ENCODE data around the gene THOC6.

DNA sequence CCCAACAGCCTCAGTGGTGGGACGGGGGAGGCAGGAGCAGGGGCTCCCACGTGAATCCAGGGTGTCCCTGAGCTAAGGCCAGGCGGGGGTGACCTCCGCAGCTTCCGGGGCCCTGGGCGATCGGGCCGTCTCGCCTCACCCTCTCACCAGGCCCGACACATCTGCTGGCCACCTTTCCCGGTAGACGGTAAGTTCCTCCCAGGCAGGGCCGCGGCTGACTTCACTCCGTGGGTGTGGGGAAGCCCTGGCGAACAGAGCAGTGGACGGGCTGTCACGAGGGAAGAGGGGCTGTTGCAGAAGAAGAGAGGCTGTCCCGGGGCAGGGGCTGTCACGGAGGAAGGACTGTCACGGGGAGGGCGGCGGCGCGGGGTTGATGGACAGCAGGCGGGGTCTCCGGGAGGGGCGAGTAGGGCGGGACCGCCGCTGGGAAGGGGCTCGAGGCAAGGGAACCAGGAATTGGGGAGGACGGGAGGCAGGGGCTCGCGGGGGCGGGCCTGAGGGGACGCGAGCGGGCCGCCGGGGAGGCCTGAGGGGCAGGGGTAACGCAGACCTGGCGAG is 44.1 kb upstream of the THOC6 start:
- TF ChIP-seq, protein P1, sequence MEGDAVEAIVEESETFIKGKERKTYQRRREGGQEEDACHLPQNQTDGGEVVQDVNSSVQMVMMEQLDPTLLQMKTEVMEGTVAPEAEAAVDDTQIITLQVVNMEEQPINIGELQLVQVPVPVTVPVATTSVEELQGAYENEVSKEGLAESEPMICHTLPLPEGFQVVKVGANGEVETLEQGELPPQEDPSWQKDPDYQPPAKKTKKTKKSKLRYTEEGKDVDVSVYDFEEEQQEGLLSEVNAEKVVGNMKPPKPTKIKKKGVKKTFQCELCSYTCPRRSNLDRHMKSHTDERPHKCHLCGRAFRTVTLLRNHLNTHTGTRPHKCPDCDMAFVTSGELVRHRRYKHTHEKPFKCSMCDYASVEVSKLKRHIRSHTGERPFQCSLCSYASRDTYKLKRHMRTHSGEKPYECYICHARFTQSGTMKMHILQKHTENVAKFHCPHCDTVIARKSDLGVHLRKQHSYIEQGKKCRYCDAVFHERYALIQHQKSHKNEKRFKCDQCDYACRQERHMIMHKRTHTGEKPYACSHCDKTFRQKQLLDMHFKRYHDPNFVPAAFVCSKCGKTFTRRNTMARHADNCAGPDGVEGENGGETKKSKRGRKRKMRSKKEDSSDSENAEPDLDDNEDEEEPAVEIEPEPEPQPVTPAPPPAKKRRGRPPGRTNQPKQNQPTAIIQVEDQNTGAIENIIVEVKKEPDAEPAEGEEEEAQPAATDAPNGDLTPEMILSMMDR (IDR thresholded peaks at IDR 0.05) = no peak
- no peak for TF ChIP-seq POLR2A (IDR thresholded peaks at IDR 0.05)

Data from thyroid gland (tissue), 4 donors.